HUDEP-2 (cell line): ENCODE data around the gene BMP4.
"Not testable (repeated sequence)": the region's sequence is repeated elsewhere in the genome, so short reads cannot be mapped to it uniquely, and the experiment has no call there.

ENCODE experiments used
- DNase-seq, 76 experiments: peaks; one replicate each; lab custom pipeline; 2025; ENCODE audit not compliant: unreplicated experiment in 76 of 76; lab: John Stamatoyannopoulos, UW

The BMP4 gene

GRCh38 chr14:53956427-53957201 is at the start of gene BMP4:
Gene BMP4 (minus strand): TSS chr14:53956825. CDS start chr14:53952222, 4,603 bp downstream.
- DNase-seq, result no peak

- DNase-seq, result no peak
Observed at GRCh38 chr14:54003064-54003463, 46.4 kb upstream of the BMP4 start.

- no peak for DNase-seq
Observed at GRCh38 chr14:54002653-54003052, 46.0 kb upstream of the BMP4 start.

DNA sequence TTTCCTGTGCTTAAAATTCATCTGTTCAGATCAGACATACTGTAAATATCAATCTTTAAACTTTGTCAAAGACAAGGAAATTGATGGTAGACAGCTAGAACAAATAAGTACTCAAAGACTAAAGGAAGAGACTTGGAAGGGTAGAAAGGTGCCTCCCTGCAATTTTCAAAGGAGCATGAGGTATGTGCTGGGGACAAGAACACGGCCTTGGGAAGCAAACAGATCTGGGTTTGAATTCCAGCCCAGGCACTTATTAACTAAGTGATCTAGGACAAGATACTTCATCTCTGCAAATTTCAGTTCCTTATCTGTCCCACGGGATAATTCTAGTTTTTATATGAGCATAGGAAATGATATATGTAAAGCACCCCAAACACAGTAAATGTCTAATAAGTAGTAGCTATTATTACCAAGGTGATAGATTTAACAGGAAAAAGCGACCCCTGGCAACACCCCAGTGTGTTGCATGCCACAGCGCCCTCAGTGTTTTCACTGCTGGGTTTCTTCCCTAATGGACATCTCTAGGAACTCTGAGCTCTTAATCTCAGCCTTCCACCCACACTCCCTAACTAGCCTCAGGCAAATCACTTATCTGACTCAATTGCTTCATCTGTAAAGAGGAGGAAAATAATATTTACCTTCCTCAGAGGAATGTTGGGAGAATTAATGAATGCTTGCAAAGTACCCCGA is 44.7 kb upstream of the BMP4 start:
- no peak for DNase-seq

GRCh38 chr14:54000341-54000811 is 43.8 kb upstream of the BMP4 start:
- DNase-seq, result no peak

DNA sequence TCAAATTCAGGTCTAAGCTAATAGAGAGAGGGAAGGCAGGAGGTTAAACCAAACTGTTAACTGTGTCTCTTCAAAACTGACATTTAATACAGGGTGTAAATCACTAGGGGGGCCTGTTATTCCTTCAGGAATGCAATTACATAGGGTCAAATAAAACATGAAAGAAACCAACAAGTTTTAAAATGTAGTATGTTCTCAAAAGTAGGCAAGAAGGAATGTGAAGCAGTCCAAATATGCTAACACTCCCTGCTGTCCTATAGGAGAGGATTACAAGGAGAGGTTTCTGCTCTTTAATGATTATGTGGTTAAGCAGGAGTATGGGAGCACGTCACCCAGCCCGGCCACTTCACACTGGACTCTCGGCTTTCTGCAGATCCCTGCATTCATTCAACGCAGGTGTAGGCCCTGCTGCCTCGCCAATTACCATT is 42.5 kb upstream of the BMP4 start:
- DNase-seq, result no peak

DNA sequence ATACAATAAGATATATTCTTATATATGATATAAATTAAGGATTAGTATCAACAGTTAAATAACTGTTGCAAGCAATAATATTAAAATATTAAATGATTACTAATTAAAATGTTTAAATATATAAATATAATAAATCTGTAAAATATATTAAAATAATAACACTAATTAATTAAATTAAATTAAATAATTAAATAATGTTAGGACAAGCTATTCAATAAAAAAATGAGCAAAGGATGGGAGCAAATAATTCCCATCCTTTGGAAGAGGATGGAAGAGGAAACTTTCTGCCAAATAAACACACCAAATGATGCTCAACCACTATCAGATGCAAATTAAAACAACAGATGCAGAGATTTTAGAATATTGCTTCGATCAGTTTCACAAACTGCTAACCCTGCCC is 39.4 kb upstream of the BMP4 start:
- no peak for DNase-seq

DNA sequence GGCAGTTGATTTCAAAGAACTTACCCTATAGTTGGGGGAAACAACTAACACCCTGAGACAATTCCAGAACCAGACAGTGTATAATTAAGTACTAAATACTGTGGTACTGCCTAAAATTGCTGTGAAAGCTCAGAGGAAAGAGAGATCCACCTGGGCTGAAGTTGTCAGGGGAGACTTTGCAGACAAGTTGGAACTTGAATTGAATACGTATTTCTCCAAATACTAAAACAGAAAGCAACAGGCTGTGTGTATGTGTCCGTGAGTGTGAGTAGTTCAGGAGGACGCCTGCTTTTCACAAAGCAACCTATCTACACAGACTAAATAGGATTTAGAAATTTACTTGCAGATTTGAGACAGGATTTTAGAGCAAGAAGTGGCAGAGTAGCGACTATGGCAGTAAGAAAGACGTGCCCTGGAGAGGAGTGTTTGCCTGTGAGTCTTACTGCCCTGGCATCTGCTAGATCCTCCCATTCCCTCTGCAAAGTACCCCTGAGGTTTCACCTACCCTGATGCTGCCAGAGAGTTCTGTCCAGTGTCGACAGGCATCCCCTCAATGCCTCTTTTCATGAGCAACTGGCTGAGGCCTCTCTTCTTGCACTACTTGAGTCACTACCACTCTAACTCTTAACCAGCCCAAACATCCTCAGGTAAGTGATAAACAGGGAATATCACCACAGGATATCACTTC is 37.4 kb upstream of the BMP4 start:
- DNase-seq, result no peak

DNA sequence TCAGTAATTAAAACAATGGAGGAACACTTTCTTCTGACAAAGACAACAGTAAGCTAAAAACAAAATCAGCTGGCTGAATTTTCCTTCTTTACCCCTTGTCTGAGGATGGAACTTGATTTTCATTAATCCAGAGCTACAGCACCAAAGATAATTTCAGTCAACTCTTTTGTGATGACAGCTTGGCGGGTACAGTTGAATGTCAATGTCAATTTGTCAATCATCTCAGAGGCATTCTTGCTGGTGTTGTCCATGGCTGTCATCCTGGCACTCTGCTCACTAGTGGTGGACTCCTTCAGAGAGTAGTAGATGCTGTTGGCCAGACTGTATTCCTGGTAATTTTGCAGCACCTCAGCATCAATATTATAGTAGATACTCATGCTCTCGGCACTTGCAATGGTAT is 34.4 kb upstream of the BMP4 start:
- DNase-seq, result no peak

DNA sequence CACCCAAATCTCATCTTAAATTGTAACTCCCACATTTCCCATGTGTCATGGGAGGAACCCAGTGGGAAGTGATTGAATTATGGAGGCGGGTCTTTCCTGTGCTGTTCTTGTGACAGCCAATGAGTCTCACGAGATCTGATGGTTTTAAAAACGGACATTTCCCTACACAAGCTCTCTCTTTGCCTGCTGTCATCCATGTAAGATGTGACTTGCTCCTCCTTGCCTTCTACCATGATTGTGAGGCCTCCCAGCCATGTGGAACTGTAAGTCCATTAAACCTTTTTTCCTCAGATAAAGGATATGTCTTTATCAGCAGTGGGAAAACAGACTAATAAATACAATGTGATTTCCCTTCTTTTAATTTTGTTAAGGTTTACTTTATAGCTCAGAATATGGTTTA is 30.1 kb upstream of the BMP4 start:
- not testable (repeated sequence) for DNase-seq

DNA sequence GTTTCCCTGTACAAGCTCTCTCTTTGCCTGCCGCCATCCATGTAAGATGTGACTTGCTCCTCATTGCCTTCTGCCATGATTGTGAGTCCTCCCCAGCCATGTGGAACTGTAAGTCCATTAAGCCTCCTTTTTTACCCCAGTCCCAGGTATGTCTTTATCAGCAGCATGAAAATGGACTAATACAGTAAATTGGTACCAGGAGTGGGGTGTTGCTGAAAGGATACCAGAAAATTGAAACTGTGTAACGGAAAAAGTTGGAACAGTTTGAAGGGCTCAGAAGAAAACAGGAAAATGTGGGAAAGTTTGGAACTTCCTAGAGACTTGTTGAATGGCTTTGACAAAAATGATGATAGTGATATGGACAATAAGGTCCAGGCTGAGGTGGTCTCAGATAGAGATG is 28.3 kb upstream of the BMP4 start:
- not testable (repeated sequence) for DNase-seq

GRCh38 chr14:53983112-53983511 is 26.5 kb upstream of the BMP4 start:
- DNase-seq, result no peak

DNA sequence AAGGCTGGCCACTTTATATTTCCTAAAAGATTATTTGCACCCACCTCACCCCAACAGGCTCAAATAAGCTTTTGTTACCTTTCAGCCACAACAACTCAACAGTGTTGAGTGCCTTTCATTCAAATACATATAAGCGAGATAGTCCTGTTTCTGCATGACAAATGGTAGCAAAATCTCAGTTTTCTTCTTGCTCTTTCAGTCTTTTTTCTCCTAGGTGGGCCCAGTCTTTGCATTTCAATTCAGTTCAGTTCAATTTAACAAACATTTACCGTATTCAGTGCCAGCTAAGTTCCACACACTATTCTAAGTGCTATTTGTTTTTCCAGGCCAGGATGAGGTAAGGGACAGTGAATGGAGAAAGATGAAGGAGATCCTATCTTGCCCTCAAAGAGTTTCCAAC is 25.9 kb upstream of the BMP4 start:
- no peak for DNase-seq

DNA sequence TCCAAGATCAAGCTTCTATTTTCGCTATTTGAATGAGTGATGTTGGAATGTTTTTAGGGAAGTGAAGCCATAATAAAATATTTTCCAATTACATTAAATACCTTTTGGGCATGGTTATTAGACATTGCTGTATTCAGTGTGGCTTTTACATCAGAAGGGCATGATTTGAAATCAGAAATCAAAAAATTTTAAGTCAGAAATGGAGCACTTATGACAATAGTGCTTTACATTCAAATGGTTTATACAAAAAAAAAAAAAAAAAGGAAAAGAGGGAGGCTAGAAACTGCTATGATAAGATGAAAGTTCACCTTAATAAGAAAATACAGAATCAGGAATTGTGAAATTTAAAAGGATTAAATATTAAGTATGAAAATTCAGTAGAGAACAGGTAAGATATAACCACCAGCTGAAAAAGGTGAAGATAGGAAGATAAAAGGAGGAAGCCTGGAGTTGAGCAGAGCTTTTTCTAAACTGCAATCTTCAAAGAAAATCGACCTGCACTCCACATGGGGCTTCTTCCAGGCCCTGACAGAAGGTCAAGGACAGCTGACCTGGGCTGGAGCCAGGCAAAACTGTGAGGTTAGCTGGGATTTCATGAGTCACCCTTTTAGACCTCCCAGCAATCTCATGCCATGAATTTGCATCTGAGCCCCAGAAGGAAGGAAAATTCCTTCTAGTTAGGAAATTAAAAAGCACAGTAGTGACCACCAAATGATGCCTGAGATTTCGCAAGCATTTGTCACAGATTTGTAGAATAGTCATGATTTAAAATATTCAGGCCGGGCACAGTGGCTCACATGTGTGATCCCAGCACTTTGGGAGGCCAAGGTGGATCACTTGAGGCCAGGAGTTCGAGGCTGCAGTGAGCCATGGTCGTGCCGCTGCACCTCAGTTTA is 23.4 kb upstream of the BMP4 start:
- DNase-seq, result no peak

DNA sequence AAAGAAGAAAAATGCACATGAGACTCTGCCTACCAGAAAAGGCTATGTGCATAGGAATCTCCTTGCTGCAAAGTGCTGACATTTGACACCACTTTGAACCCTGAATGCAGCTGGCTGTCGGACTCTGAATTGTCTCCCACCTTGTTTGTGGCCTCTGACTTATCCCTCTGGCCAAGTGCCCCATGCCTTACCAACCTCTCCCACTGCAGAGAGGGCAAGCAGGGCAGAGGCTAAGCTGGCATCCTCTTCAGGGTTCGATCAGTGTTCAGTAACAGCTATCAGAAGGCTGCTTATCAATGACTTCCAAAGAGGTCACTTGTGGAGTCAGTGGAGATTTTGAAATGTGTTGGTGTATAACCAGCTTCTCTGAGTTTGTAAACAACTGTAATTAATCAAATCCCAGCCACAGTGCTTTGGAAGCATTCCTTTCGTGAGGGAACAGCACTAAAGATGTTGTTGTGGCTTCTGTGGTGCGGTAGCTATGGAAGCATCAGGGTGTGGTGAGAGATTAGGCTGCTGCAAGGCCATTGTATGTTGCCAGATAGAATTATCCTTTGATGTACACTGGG is 22.6 kb upstream of the BMP4 start:
- no peak for DNase-seq

DNA sequence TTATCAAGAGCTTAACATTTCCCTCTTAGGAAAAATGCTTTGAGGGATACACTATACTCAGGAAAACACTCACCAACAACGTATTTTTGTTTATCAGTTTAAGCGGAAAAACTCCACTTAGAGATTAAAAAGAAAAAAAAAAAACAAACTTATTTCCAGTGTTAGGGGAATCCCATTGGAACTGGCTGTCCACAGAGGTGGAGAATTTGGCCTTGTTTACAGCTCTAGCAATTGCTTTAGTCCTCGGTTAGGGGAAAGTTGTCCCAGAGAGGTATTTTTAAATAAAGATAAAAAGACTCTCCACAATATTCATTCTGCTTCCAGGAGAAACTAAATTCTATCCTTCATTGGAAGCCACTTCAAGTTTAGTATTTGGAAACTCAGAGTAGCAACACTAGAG is 21.6 kb upstream of the BMP4 start:
- DNase-seq, result no peak

DNA sequence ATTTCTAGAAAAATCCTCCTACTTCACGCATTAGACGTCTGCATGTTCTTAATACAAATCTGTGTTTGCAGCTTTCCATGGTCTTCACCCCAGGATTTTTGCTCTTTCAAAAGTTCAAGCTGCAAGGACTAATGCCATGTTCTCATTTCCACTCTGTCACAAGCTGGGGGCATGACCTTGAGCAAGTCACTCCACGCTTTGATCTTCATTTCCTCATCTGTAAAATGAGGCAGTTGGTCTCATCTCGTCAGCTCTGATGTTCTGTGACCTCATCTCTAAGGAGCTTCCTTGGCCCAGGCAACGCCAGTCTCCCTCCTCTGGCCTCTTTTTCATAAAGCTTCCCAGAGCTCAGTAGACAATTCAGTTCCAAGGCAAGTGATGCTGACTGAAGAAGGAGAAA is 18.8 kb upstream of the BMP4 start:
- DNase-seq, result no peak

GRCh38 chr14:53971521-53971920 is 14.9 kb upstream of the BMP4 start:
- no peak for DNase-seq

DNA sequence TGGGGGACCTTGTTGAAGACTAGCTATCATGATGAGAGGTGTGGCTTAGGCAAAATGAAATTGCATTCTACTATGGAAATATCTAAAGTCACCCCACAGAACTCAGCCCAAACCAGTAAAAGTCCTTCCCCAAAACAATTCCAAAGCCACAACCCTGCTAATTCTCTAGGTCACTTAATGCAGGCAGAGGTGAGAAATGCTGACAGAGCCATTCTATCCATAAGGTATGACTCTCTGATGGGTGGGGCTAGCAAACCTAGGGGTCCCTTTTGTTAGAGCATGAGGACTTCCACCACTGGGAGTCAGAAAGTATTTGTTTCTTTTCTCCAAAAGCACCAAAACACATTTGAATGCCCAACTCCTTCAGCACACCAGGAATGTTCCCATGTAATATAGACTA is 12.7 kb upstream of the BMP4 start:
- no peak for DNase-seq

- no peak for DNase-seq
Observed at GRCh38 chr14:53968726-53969125, 12.1 kb upstream of the BMP4 start.
